ENCODE measurements around the gene ERBB4. TPM values are rescaled to one million over a fixed set of nuclear protein-coding genes. Genes with fewer than 3 reads are reported as not detected.

The ERBB4 gene
- total RNA-seq, 1 experiment from 2014 or later = 0.04 TPM

- Histone ChIP-seq H3K9me3 (ENCODE audit: control insufficient read depth, low read depth, low read length) (no peaks in the 10 kb centered on the region), H4K8ac (replicated peaks; ENCODE audit: insufficient read length, low read depth, low read length) (no peak overlapping the region), H3K9ac (ENCODE audit: extremely low read depth, insufficient read length, low read length) (no peak overlapping the region), H3K18ac (ENCODE audit: insufficient read length, low read depth, low read length) (no peak overlapping the region), H3K14ac (ENCODE audit: insufficient read depth, low read length) (no peak overlapping the region), H3K56ac (ENCODE audit: insufficient read length, low read depth, low read length) (no peak overlapping the region), H3K27me3 (ENCODE audit: insufficient read depth, low read length) (no peaks in the 10 kb centered on the region), H2BK12ac (ENCODE audit: insufficient read length, low read depth, low read length) (no peak overlapping the region), H3K4me2 (ENCODE audit: insufficient read depth, insufficient read length, low read length) (no peak overlapping the region), H2BK20ac (ENCODE audit: low read depth, low read length, poor library complexity, severe bottlenecking) (no peak overlapping the region), H3K79me1 (ENCODE audit: insufficient read depth, low read depth, low read length, poor library complexity, severe bottlenecking) (no peaks in the 10 kb centered on the region), H2BK15ac (ENCODE audit: low read depth, low read length) (no peak overlapping the region), H2AFZ (ENCODE audit: low read length) (no peak overlapping the region), H4K5ac (ENCODE audit: insufficient read length, low read depth, low read length) (no peak overlapping the region), H3K27ac (ENCODE audit: insufficient read length, low read depth, low read length) (no peak overlapping the region), H3T11ph (ENCODE audit: low read length) (no peak overlapping the region), H3K4ac (ENCODE audit: low read depth, low read length) (no peak overlapping the region), H2AK5ac (ENCODE audit: insufficient read length, low read length) (no peak overlapping the region), H3K79me2 (ENCODE audit: insufficient read depth, low read length) (no peaks in the 10 kb centered on the region), H4K91ac (ENCODE audit: insufficient read length, low read depth, low read length) (no peak overlapping the region), H2BK5ac (ENCODE audit: insufficient read length, low read length) (no peak overlapping the region), H3K23me2 (ENCODE audit: insufficient read length, low read depth, low read length, poor library complexity, severe bottlenecking) (no peaks in the 10 kb centered on the region), H3K4me1 (ENCODE audit: insufficient read depth, low read length) (no peaks in the 10 kb centered on the region), H3K23ac (ENCODE audit: insufficient read length, low read depth, low read length) (no peak overlapping the region), H4K20me1 (ENCODE audit: control insufficient read depth, insufficient read depth, insufficient read length) (no peaks in the 10 kb centered on the region), H2BK120ac (ENCODE audit: low read depth, low read length, poor library complexity, severe bottlenecking) (no peak overlapping the region)
- no peaks in the 10 kb centered on the region; a peak in 1 of 7 replicates for H3K36me3 Mint-ChIP-seq (ENCODE audit: insufficient read depth in 1 of 3, low read depth in 3 of 3)
- no CpG with 5 or more reads among the region's 4 CpGs for WGBS (ENCODE audit: extremely low coverage, insufficient read length, low lambda C conversion rate)
- DNase-seq = peak; percentile 73
- H3K27me3 Mint-ChIP-seq (ENCODE audit: low read depth) = no peaks in the 10 kb centered on the region
- H3K4me3 Mint-ChIP-seq = no peak overlapping the region
- H3K4me1 Mint-ChIP-seq = peaks cover 9 to 10% of the 10 kb centered on the region in 2 experiments
- H3K27ac Mint-ChIP-seq = no peak overlapping the region
- TF ChIP-seq CTCF (conservative IDR thresholded peaks at IDR 0.05) = peak; percentile 92
- no peaks in the 10 kb centered on the region for H3K9me3 Mint-ChIP-seq
Observed at GRCh38 chr2:211745295-211746097, 793.1 kb downstream of the ERBB4 start.

Measured in H9 (cell line).